Measurements from ENCODE around the gene EHMT1. TPM values are rescaled to one million over a fixed set of nuclear protein-coding genes. Genes with fewer than 3 reads are reported as not detected.

Gene EHMT1
- total and polyA plus RNA-seq, 2 donors (not counting 1 experiment from before 2014, with no cell fraction given), result 101 to 394 TPM

DNA sequence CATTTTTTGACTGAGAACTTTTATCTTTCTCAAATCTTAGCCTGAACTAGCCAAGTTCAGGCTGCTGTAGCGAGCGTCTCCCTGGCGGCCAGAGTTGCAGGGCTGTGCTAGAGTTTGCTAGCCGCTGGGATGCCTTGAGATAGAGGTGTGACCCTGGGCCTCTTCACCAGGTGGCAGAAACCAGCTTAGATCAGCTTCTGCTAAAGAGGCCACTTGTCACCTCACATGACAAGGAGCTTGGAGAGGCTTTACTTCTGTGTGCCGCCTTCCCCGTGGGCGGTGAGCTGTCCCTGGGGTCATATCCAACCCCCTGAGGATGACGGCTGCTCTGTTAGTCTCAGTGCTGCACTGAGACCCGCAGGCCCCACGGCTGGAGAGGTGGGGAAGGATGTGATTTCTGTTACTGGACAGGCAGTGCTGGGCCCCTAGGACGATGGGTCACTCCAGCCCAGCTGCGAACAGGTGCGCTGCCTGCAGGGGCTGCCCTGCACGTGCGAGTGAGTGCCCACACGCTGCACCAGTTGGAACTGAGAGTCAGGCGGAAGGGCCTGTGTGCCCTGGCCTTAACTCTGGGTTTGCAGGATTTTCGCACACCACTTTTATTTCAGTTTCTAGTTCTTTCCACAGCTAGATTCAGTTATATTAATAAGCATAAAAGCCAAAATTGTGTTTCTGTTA, 63.8 kb downstream of the EHMT1 start:
- intact Hi-C loops (cut with micrococcal nuclease), result loop anchor here (2.0 kb wide), 2 partner anchors 32 to 62 kb away; no protein-coding TSS in a partner anchor
- no peaks in the 10 kb centered on the region for H3K9me3 ChIP-seq (ENCODE audit: control extremely low read depth in 1 of 3, control insufficient read depth in 2 of 3, insufficient read depth in 1 of 3, low read length in 2 of 3)
- no peak overlapping the region for H3K9ac ChIP-seq (ENCODE audit: low read length)
- peak overlapping the region; percentile 25 to 90 for H3K27ac ChIP-seq (ENCODE audit: low read length in 2 of 2)
- H3K36me3 ChIP-seq (replicated peaks in 1 of 2; ENCODE audit: control extremely low read depth in 1 of 2, control insufficient read depth in 1 of 2, extremely low read depth in 1 of 2, insufficient read depth in 2 of 2, low read length in 1 of 2), result peaks cover 2 to 3% of the 10 kb centered on the region in 2 experiments
- H3K4me1 ChIP-seq (ENCODE audit: control insufficient read depth in 2 of 2, insufficient read depth in 2 of 2, low read length in 2 of 2), result peaks cover 43 to 49% of the 10 kb centered on the region in 2 donors
- H3K4me1 Mint-ChIP-seq, result peaks cover 73% of the 10 kb centered on the region
- H3K9me3 Mint-ChIP-seq (ENCODE audit: insufficient read depth), result no peaks in the 10 kb centered on the region
- ATAC-seq (ENCODE audit: low read depth), result peak; percentile 73
- ChIA-PET POLR2A (interaction anchor here (0.6 to 1.8 kb wide), 5 partner anchors 17 to 387 kb away, joined by 3 to 6 read pairs (median 3); no protein-coding TSS in a partner anchor), CTCF (interaction anchor here (0.6 to 1.6 kb wide), 8 partner anchors 10 to 90 kb away, joined by 3 to 8 read pairs (median 3); no protein-coding TSS in a partner anchor)
- peaks cover 96% of the 10 kb centered on the region for H3K79me2 ChIP-seq (ENCODE audit: control insufficient read depth, insufficient read depth, low read length)
- peak overlapping the region; percentile 19 for H3K4me3 Mint-ChIP-seq
- H3K27ac Mint-ChIP-seq, result peak overlapping the region; percentile 81
- no peaks in the 10 kb centered on the region for H3K27me3 ChIP-seq (replicated peaks in 1 of 4; ENCODE audit: control extremely low read depth in 1 of 4, control insufficient read depth in 3 of 4, insufficient read depth in 4 of 4, low read length in 3 of 4)
- no peak overlapping the region for H3K4me3 ChIP-seq (ENCODE audit: control extremely low read depth in 1 of 5, extremely low read depth in 1 of 5, insufficient read depth in 1 of 5, low read depth in 2 of 5, low read length in 4 of 5)
- no peak for DNase-seq
- no peak for TF ChIP-seq EZH2 (IDR thresholded peaks at IDR 0.05; ENCODE audit: borderline replicate concordance, insufficient read depth, low read depth, low read length, poor library complexity, severe bottlenecking)
- no peak for TF ChIP-seq CTCF (IDR thresholded peaks at IDR 0.05)
- no peaks in the 10 kb centered on the region for H3K27me3 Mint-ChIP-seq
- H3K4me2 ChIP-seq (replicated peaks; ENCODE audit: low read depth, low read length, poor library complexity, severe bottlenecking), result peak overlapping the region; percentile 31
- 71% methylated on average over 17 of the region's 18 CpGs for WGBS (ENCODE audit: insufficient coverage)
- H2AFZ ChIP-seq (ENCODE audit: insufficient read depth, low read depth, low read length, poor library complexity, severe bottlenecking), result no peak overlapping the region
- no peaks in the 10 kb centered on the region for H4K20me1 ChIP-seq (ENCODE audit: control insufficient read depth, insufficient read depth, low read length, poor library complexity, severe bottlenecking)
